Activated CD4-positive, alpha-beta T cell treated with anti-CD3 and anti-CD28 coated beads for 48 hours (primary cell): ENCODE results near the gene CADPS.

ENCODE experiments used
- DNase-seq: peaks from one replicate; pipeline ENCODE4 v3.0.0-alpha.2; 2020

The CADPS gene

DNA sequence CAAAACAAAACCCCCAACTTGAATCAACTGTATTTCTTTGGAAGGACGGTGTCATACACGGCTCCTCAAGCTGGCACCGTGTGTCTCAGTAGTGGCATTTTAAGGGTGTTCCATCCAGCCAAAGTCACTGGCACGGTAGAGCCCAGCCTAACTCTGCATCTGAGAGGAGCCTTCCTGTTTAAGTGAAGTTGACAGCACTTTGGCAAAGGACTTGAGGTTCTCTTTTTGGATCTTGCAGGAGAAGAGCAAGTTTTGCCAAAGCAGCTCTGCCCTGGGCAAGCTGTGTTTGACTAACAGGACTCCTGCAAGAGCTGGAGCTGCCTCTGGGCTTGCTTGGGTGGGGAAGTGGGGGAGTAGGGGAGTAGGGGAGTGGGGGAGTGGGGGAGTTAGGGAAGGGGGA lies 392.3 kb downstream of the CADPS start:
- no peak for DNase-seq

DNA sequence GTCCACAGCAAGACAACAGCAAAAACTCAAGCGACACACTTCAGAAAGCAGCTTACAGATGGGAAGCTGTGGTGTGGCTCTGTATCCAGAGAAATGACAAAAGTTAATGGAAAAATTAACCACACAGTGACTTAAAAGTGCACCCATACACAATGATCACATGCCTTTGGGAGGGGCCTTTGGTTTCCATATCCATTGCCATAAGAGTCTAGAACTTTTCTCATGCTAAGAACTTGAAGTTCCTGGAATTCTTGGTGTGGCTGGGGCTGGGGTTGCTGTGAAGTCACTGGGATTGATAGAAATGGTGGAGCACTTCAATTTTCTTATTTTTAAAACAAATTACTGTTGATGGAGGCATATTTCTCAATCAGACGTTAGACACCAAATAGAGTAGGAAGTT lies 393.3 kb downstream of the CADPS start:
- DNase-seq, result no peak

DNA sequence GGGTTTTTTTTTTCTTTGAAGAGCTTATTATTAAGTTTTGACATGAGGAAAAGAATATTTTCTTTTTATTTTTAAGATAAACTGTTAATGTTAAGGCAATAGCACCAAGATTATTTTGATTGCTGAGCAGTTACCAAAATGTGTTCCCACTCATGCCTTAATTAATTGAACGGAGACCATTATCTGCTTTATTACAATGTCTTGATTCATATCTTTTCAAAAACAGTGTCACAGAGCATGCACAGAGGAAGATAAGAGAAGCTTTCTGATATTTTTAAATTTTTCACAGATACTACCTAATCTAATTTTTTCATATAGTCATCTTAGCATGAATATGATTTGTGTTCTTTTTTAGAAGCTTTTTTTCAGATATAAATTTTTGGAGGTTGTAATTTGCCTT lies 395.2 kb downstream of the CADPS start:
- no peak for DNase-seq

DNA sequence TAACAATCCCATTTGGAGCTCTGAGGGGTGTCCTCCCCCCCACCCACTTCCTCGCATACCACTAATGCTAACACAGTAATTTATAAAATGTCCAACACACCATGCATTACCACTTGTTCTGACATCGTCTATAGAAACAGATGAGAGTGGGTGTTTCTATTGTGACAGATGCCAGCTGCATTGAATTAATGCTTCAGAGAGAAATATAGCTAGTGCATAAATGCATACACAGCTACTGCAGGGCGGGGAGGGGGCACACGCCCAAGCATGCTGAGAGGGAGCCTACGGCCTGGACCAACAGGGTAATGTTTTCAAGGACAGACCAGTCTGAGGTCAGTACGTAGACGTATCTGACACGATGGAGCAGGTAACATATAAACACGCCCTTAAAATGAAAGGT lies 395.9 kb downstream of the CADPS start:
- no peak for DNase-seq

DNA sequence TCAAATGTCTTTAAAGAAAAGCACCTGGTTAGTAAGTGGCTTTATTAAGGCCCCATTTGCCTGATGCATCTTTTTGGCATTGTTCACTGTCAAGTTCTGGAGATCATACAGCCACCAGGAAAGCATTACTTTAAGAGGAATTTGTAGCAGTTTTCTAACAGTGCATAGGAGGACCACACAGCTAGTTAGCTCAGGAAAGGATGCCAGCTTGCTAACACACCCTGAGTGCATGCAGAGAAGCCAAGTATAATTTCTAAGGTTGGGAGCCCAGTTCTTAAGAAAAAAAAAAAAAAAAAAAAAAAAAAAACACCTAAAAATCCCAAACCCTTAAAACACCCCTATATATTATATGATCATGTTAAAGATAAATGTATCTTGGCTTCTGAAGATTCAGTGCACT lies 399.9 kb downstream of the CADPS start:
- no peak for DNase-seq

GRCh38 chr3:62467966-62468722 lies 407.1 kb downstream of the CADPS start:
- no peak for DNase-seq

DNA sequence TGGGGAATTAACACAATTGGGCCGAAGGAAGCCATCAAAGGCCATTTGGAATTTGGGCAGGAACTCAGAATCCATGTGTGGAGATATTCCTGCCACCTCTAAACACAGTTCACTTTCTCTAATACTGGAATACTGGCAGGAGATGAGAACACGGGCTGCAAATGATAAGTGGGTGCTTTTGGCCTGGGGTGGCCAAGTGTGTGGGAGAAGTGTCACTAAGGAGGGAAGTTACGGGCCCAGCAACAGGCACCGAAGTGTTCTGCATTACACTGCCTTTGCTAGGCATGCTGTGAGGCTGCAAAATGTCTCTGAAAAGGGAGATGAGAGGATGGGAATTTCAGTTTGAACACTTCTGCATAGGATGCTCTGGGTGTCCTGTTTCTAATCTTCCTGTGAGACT lies 412.4 kb downstream of the CADPS start:
- DNase-seq, result no peak

- DNase-seq, result no peak
These were observed 413.0 kb downstream of the CADPS start for GRCh38 chr3:62462104-62462762.

DNA sequence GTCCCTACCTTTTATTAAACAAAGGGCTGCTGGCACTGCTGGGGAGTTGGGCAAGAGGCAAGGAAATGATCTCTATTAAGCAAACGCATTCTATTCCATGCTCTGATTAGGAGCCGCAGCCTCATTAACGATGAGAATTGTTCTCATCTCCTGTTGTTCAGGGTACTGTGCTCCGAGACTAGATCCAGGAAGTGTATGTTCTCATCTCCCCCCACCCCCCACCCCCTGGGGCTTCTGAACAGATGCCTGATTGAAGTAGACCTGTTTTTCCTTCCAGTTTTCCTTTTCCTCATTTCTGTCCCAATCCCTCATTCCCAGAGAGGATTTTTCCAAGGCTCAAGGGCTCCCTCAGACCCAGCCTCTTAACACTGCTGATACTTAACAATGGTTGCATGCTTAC lies 420.3 kb downstream of the CADPS start:
- DNase-seq, result no peak

DNA sequence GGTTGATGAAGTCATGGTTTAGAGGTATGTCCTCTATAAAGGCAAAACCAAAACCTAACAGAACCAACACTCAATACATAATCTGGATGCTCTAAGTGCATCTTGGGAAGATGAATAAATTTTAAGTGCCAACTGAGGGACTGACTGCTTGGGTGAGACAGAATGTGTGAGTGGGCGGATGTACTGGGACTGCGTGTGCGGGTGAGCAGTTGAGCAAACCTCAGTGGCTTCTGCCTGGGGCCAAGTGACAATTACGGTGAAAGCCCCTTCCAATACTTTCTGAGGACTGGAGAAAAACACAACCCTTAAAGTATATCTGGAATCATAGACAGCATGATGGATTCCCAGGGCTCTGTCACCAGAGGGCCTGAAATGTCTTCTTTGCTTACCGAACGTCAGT lies 421.8 kb downstream of the CADPS start:
- DNase-seq, result no peak

- DNase-seq, result no peak
These were observed 423.9 kb downstream of the CADPS start for GRCh38 chr3:62451211-62451887.

DNA sequence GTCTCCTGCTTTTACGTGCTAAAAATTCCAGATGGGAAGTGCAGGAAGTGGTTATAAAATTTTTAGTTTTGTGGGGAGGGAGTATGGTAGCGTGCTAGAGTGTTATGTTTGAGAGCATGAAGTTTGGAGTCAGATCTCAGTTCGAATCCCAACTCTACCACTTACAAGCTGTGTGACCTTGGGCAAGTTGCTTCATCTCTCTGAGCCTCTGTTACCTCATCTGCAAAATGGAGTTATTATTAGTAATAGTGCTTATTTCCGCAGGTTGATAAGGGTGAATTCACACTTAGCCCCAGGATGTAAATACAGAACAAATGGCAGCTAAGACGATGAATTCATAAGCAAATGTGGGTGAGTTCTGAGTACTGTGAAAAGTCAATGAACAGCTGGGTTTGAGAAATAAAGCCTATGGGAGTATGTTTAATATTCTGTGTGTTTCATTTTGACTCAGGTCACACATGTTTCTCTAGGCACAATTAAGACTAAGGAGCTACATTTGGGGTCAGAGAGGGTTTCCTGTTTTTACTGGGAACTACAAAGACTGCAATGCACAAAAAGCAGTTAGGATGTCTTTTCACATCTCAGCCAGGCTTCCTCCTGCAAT lies 428.8 kb downstream of the CADPS start:
- DNase-seq, result no peak

- no peak for DNase-seq
These were observed 429.9 kb downstream of the CADPS start for GRCh38 chr3:62445275-62445674.

DNA sequence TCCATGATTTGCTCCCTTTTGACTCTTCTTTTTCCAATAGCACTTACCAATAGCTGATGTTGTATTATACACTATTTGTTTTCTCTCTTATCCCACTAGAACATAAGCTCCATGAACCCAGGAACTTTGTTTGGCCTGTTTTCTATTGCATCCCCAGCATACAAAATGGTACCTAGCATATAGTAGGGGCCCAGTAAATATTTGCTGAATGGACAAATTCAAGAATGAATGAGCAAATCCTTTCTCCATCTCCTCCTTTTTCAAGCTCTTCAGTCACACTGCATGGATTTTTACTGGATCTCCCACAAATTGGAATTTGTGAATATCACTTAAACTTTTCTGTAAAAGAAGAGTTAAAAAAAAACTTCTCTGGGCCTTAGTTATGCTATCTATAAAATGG lies 435.2 kb downstream of the CADPS start:
- DNase-seq, result no peak

- no peak for DNase-seq
These were observed 435.9 kb downstream of the CADPS start for GRCh38 chr3:62439176-62439813.

- no peak for DNase-seq
These were observed 438.4 kb downstream of the CADPS start for GRCh38 chr3:62436785-62437184.

- DNase-seq, result no peak
These were observed 441.8 kb downstream of the CADPS start for GRCh38 chr3:62433396-62433795.

GRCh38 chr3:62421207-62421606 lies 454.0 kb downstream of the CADPS start:
- no peak for DNase-seq

GRCh38 chr3:62416144-62416543 lies 459.1 kb downstream of the CADPS start:
- DNase-seq, result no peak

DNA sequence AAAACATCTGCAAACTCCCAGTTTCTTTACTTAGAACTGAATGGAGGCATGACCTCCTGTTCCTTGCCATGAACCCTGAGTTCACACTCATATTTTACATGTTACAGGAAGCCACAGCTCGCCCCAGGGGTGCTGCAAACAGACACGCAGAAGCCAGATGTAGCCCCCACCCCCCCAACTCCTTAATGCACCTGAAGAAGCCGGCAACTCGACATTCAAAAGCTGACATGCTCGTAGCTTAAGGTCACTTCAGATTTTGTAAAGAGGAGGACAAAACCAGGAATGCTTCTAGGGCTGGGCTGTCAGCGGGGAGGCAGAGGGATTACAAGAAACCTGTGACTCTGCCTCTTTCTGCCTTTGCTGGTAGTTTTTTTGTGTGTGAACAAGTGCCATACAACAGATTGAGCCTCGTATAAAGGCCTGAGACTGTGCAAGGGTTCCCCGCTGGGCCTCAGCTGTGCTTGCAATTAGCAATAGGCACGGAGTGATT lies 459.9 kb downstream of the CADPS start:
- DNase-seq, result no peak

GRCh38 chr3:62414786-62415185 lies 460.4 kb downstream of the CADPS start:
- DNase-seq, result no peak

DNA sequence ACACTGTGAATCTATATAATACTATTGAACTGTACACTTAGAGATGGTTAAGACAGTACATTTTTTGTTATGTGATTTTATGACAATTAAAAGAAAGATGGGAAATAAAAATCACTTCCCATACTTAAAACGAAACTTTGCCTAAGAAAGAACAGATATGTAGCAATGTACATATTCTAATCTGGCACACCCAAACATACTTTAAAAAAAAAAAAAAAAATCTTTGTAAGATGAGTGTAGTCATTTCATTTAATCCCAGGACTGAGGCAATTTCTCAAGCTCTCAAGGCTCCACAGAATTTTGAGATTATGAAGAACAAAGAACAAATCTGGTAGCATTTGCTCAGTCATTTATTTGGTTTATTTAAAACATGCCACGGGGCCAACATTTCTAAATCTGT lies 461.5 kb downstream of the CADPS start:
- no peak for DNase-seq

DNA sequence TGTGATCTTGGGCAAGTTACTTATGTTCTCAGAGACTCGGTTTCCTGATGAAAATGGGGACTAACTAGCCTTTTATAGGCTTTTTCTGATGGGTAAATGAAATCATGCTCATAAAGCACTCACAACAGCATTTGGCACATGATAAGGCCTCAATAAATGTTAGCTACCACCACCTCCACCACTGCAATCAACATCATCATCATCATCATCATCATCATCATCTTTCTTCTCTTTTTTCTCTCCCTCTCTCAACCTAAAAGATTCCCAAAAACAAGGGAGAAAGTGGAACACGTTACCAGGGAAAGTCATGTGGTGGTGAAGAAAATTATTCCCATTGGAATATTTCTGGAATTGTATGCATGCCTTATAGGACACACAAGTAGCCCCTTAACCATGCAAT lies 468.3 kb downstream of the CADPS start:
- DNase-seq, result no peak
